ENCODE measurements around the gene CYFIP1. TPM values are rescaled to one million over a fixed set of nuclear protein-coding genes. Genes with fewer than 3 reads are reported as not detected.

The CYFIP1 gene
- total RNA-seq, 1 donor from 2014 or later, result 98.3 TPM

GRCh38 chr15:22907161-22907950 is 72.8 kb downstream of the CYFIP1 start:
- DNase-seq (ENCODE audit: low spot score in 2 of 2, unreplicated experiment in 2 of 2), result no peak
- no peak for TF ChIP-seq CTCF (IDR thresholded peaks at IDR 0.05; ENCODE audit: unreplicated experiment)
- Mint-ChIP-seq H3K4me1 (no peaks in the 10 kb centered on the region), H3K4me3 (no peak overlapping the region), H3K9me3 (no peaks in the 10 kb centered on the region), H3K27ac (no peak overlapping the region), H3K27me3 (ENCODE audit: low read depth) (no peaks in the 10 kb centered on the region), H3K36me3 (peaks cover 40% of the 10 kb centered on the region)

GRCh38 chr15:22904736-22905135 is 75.4 kb downstream of the CYFIP1 start:
- Mint-ChIP-seq H3K27me3 (ENCODE audit: low read depth) (no peaks in the 10 kb centered on the region), H3K4me3 (no peak overlapping the region), H3K9me3 (peaks cover 3% of the 10 kb centered on the region), H3K36me3 (peaks cover 34% of the 10 kb centered on the region), H3K27ac (no peak overlapping the region), H3K4me1 (no peaks in the 10 kb centered on the region)
- no peak for TF ChIP-seq CTCF (IDR thresholded peaks at IDR 0.05; ENCODE audit: unreplicated experiment)
- DNase-seq (ENCODE audit: low spot score in 2 of 2, unreplicated experiment in 2 of 2), result no peak

DNA sequence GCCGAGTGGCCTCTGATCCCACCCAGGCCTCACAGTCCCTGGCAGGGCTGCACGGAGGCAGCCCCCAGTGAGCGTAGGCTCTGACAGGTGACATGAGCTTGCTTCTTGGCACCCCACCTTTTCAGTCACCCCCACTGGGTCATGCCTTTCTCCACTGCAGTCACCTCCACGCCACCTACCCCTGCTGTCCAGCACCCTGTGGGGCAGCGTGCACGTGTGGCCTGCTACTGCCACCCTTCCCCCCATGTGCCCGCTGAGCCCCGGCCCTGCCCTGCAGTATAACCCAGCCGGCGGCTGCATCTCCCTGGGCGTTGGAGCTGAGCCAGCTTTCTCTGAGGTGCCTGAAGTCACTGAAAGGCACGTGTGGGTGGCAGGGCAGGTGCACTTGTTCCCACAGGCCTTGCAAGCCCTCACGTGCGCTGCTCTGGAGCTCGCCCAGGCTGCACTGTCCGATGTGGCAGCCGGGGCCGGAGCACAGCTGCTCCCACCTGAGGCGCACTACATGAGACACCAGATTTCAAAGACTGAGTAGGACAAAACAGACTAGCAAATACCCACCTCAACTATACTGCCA is 76.1 kb downstream of the CYFIP1 start:
- no peaks in the 10 kb centered on the region for H3K4me1 Mint-ChIP-seq

GRCh38 chr15:22903427-22903826 is 76.7 kb downstream of the CYFIP1 start:
- peaks cover 33% of the 10 kb centered on the region for H3K36me3 Mint-ChIP-seq

More for the DNA sequence above, 76.1 kb downstream of the CYFIP1 start:
- no peak for TF ChIP-seq CTCF (IDR thresholded peaks at IDR 0.05; ENCODE audit: unreplicated experiment)
- Mint-ChIP-seq H3K36me3 (peaks cover 35% of the 10 kb centered on the region), H3K27me3 (ENCODE audit: low read depth) (no peaks in the 10 kb centered on the region), H3K9me3 (peaks cover 3% of the 10 kb centered on the region), H3K4me3 (no peak overlapping the region), H3K27ac (no peak overlapping the region)
- no peak for DNase-seq (ENCODE audit: low spot score in 2 of 2, unreplicated experiment in 2 of 2)

DNA sequence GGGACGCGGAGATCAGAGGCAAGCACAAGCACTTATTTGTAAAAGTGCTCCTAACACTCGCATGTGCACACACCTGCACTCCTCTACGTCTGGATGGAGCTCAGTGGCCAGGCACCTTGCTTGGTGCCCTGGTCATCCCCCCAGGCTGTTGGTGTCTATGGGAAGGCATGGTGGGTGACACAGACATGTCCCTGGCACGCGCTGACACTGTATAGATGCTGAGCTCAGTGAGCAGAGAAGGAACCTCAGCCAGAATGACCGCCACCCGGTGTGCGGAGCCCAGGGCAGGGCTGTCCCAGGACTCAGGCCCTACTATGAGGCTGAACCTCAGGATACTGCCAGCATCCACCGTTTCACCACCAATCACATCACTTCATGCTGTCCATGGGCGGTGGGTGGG is 77.2 kb downstream of the CYFIP1 start:
- DNase-seq (ENCODE audit: low spot score in 2 of 2, unreplicated experiment in 2 of 2), result no peak
- no peak for TF ChIP-seq CTCF (IDR thresholded peaks at IDR 0.05; ENCODE audit: unreplicated experiment)

More at GRCh38 chr15:22903427-22903826, 76.7 kb downstream of the CYFIP1 start:
- Mint-ChIP-seq H3K4me1 (no peaks in the 10 kb centered on the region), H3K4me3 (no peak overlapping the region), H3K27me3 (ENCODE audit: low read depth) (no peaks in the 10 kb centered on the region), H3K27ac (no peak overlapping the region), H3K9me3 (peaks cover 3% of the 10 kb centered on the region)
- TF ChIP-seq CTCF (IDR thresholded peaks at IDR 0.05; ENCODE audit: unreplicated experiment), result no peak
- no peak for DNase-seq (ENCODE audit: low spot score in 2 of 2, unreplicated experiment in 2 of 2)

More for the DNA sequence above, 77.2 kb downstream of the CYFIP1 start:
- peaks cover 31% of the 10 kb centered on the region for H3K36me3 Mint-ChIP-seq
- H3K27me3 Mint-ChIP-seq (ENCODE audit: low read depth), result no peaks in the 10 kb centered on the region
- H3K4me3 Mint-ChIP-seq, result no peak overlapping the region
- no peak overlapping the region for H3K27ac Mint-ChIP-seq
- H3K9me3 Mint-ChIP-seq, result peaks cover 3% of the 10 kb centered on the region
- H3K4me1 Mint-ChIP-seq, result no peaks in the 10 kb centered on the region

All from mesothelial cell of epicardium (in vitro differentiated cells).